ENCODE measurements around the gene TAF6L.
A peak's percentile ranks its signal among the peaks of the same experiment; 100 is the strongest.
"Not testable (repeated sequence)": the region's sequence is repeated elsewhere in the genome, so short reads cannot be mapped to it uniquely, and the experiment has no call there.

Gene TAF6L

DNA sequence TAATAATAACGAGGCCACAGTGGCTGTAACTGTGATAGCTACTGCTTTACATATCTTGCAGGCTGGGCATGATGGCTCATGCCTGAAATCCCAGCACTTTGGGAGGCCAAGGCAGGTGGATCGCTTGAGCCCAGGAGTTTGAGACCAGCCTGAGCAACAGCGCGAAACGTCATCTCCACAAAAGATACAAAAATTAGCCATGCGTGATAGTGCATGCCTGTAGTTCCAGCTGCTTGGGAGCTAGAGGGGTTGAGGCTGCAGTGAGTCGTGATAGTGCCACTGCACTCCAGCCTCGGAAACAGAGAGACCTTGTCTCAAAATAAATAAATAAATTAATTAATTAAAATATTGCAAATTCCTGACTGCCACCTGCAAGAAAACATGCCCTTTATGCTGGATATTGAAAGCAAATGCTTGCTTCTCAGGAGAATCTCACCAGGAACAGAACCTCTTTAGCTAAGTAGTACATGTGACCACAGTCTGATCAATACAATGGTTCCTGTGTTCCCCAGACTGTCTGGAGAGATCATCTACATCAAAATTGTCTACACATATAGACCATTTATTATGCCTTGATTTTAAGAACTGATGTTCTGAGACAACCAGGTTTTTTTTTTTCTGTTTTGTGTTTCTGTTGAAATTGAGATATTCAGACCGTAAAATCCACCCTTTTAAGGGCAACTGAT is 23.6 kb upstream of the TAF6L start:
- Histone ChIP-seq H3K27me3 (ENCODE audit: low read depth, low read length) (no peaks in the 10 kb centered on the region), H3K4me2 (ENCODE audit: low read length) (no peak overlapping the region), H3K36me3 (replicated peaks; ENCODE audit: low read depth, low read length) (peaks cover 9% of the 10 kb centered on the region), H3K4me1 (ENCODE audit: low read length) (no peaks in the 10 kb centered on the region), H4K20me1 (ENCODE audit: insufficient read depth, low read length) (no peaks in the 10 kb centered on the region), H3K4me3 (ENCODE audit: low read length) (no peak overlapping the region), H2AFZ (ENCODE audit: low read depth, low read length) (no peak overlapping the region), H3K9ac (ENCODE audit: low read length) (no peak overlapping the region), H3K9me3 (ENCODE audit: insufficient read depth, low read length) (no peaks in the 10 kb centered on the region), H3K79me2 (ENCODE audit: low read length) (no peaks in the 10 kb centered on the region), H3K27ac (ENCODE audit: low read length) (no peak overlapping the region)
- TF ChIP-seq, protein P1, sequence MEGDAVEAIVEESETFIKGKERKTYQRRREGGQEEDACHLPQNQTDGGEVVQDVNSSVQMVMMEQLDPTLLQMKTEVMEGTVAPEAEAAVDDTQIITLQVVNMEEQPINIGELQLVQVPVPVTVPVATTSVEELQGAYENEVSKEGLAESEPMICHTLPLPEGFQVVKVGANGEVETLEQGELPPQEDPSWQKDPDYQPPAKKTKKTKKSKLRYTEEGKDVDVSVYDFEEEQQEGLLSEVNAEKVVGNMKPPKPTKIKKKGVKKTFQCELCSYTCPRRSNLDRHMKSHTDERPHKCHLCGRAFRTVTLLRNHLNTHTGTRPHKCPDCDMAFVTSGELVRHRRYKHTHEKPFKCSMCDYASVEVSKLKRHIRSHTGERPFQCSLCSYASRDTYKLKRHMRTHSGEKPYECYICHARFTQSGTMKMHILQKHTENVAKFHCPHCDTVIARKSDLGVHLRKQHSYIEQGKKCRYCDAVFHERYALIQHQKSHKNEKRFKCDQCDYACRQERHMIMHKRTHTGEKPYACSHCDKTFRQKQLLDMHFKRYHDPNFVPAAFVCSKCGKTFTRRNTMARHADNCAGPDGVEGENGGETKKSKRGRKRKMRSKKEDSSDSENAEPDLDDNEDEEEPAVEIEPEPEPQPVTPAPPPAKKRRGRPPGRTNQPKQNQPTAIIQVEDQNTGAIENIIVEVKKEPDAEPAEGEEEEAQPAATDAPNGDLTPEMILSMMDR (IDR thresholded peaks at IDR 0.05; ENCODE audit: low read depth, low read length): no peak
- no peak for TF ChIP-seq EZH2phosphoT487 (IDR thresholded peaks at IDR 0.05; ENCODE audit: low read depth)

DNA sequence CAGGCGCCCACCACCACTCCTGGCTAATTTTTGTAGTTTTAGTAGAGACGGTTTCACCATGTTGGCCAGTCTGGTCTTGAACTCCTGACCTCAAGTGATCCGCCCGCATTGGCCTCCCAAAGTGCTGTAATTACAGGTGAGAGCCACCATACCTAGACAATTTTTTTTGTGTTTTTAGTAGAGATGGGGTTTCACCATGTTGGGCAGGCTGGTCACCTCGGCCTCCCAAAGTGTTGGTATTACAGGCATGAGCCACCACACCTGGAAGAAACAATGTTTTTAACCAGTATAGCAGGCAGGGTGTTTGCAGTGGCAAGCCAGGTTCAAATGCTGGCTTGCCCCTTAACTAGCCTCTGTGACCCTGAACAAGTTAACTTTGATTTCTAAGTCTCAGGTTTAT is 21.3 kb upstream of the TAF6L start:
- H3K27ac ChIP-seq (ENCODE audit: low read length); H3K4me2 ChIP-seq (ENCODE audit: low read length); H2AFZ ChIP-seq (ENCODE audit: low read depth, low read length): not testable (repeated sequence)

DNA sequence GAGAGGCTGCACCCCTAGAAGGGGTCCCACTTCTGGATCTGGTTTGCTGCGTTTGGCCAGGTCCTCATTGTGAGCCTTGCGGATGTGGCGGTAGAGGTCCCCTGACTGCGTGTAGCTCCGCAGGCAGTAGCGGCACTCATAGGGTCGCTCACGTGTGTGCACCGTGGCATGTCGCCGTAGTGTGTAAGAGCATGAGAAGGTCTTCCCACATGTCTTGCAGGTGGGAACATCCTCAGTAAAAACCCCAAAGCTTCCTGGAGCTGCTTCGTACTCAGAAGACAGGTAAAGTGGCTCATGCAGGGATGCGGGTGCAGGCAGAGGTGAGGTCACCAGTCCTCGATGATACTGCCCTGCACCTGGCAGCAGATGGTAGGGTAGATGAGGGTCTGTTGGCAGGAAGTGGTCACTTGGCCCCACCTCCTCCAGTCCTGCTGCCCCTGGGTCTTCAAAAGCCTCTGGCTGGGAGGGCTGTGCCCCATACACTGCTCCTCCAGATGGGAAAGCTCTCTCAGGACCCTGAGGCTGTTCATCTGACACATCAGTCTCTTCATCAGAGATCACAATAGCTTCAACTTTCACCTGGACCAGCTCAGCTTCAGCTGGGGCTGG is 18.9 kb upstream of the TAF6L start:
- TF ChIP-seq, protein P1 (IDR thresholded peaks at IDR 0.05; ENCODE audit: low read depth, low read length): no peak
- TF ChIP-seq EZH2phosphoT487 (IDR thresholded peaks at IDR 0.05; ENCODE audit: low read depth): no peak
- H3K4me3 ChIP-seq (ENCODE audit: low read length): no peak overlapping the region
- no peaks in the 10 kb centered on the region for H4K20me1 ChIP-seq (ENCODE audit: insufficient read depth, low read length)
- no peak overlapping the region for H3K9ac ChIP-seq (ENCODE audit: low read length)
- H3K79me2 ChIP-seq (ENCODE audit: low read length): no peaks in the 10 kb centered on the region
- no peaks in the 10 kb centered on the region for H3K27me3 ChIP-seq (ENCODE audit: low read depth, low read length)
- no peaks in the 10 kb centered on the region for H3K9me3 ChIP-seq (ENCODE audit: insufficient read depth, low read length)
- no peak overlapping the region for H3K4me2 ChIP-seq (ENCODE audit: low read length)
- H3K4me1 ChIP-seq (ENCODE audit: low read length): peaks cover 8% of the 10 kb centered on the region
- no peak overlapping the region for H2AFZ ChIP-seq (ENCODE audit: low read depth, low read length)
- peaks cover 9% of the 10 kb centered on the region for H3K36me3 ChIP-seq (replicated peaks; ENCODE audit: low read depth, low read length)
- H3K27ac ChIP-seq (ENCODE audit: low read length): no peak overlapping the region

More for the DNA sequence above, 21.3 kb upstream of the TAF6L start:
- H3K79me2 ChIP-seq (ENCODE audit: low read length); H3K4me3 ChIP-seq (ENCODE audit: low read length); H3K4me1 ChIP-seq (ENCODE audit: low read length); H4K20me1 ChIP-seq (ENCODE audit: insufficient read depth, low read length); H3K9ac ChIP-seq (ENCODE audit: low read length); H3K9me3 ChIP-seq (ENCODE audit: insufficient read depth, low read length); H3K27me3 ChIP-seq (ENCODE audit: low read depth, low read length); H3K36me3 ChIP-seq (replicated peaks; ENCODE audit: low read depth, low read length): not testable (repeated sequence)

DNA sequence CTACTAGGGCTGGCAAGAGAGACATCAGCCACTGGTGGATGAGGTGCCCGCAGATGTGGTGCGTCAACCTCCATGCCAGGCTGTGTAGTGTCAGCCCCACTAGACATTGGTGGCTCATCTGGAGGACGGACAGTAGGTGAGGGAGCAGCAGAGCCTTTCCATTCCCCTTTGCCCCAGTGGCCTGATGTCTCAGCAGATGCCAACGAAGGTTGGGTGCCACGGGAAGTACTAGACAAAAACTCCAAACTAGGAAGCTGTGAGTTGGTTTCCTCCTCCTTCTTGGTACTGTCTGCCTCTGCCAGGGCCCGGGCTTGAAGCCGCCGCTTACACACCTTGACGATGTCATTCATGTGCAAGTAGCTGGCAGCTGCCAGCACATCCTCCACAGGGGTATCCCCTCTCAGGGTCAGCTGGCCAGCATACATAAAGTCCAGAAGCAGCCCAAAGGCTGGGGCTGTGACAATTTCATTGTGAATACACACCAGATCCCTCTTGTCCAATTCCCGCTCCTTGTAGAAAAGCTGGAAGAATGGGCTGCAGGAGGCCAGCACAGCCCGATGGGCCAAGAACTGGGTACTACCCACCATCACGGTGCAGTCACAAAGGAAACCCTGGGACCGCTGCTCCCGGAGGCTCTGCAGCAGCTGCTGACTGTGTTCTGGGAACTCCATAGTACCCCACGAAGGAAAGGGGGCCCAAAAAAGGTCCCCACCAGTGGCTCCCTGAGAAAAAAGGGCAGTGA is 18.0 kb upstream of the TAF6L start:
- peaks cover 9% of the 10 kb centered on the region for H3K36me3 ChIP-seq (replicated peaks; ENCODE audit: low read depth, low read length)
- H3K27me3 ChIP-seq (ENCODE audit: low read depth, low read length): no peaks in the 10 kb centered on the region
- peak overlapping the region; percentile 81 for H3K4me2 ChIP-seq (ENCODE audit: low read length)
- peak overlapping the region; percentile 27; the same call in 1 of the 2 replicates for H3K9ac ChIP-seq (ENCODE audit: low read length)
- no peak overlapping the region for H2AFZ ChIP-seq (ENCODE audit: low read depth, low read length)
- peak overlapping the region; percentile 78 for H3K4me3 ChIP-seq (ENCODE audit: low read length)
- TF ChIP-seq, protein P1 (IDR thresholded peaks at IDR 0.05; ENCODE audit: low read depth, low read length): no peak
- no peak for TF ChIP-seq EZH2phosphoT487 (IDR thresholded peaks at IDR 0.05; ENCODE audit: low read depth)
- H3K79me2 ChIP-seq (ENCODE audit: low read length): no peaks in the 10 kb centered on the region
- H4K20me1 ChIP-seq (ENCODE audit: insufficient read depth, low read length): no peaks in the 10 kb centered on the region
- H3K9me3 ChIP-seq (ENCODE audit: insufficient read depth, low read length): no peaks in the 10 kb centered on the region
- H3K4me1 ChIP-seq (ENCODE audit: low read length): peaks cover 8% of the 10 kb centered on the region
- H3K27ac ChIP-seq (ENCODE audit: low read length): no peak overlapping the region
